Amniotic epithelial cell (primary cell): ENCODE data around the gene ADCY7.
"Not testable (repeated sequence)": the region's sequence is repeated elsewhere in the genome, so short reads cannot be mapped to it uniquely, and the experiment has no call there.

Experiments
- DNase-seq: peaks from one replicate; pipeline ENCODE4 v3.0.0-alpha.2; 2010; ENCODE audit warnings: low read depth

The ADCY7 gene

GRCh38 chr16:50266337-50267091 lies at the start of gene ADCY7:
Gene ADCY7 (plus strand): TSS chr16:50266551. CDS start chr16:50288180, 21,629 bp downstream.
- DNase-seq = peak; percentile 77

DNA sequence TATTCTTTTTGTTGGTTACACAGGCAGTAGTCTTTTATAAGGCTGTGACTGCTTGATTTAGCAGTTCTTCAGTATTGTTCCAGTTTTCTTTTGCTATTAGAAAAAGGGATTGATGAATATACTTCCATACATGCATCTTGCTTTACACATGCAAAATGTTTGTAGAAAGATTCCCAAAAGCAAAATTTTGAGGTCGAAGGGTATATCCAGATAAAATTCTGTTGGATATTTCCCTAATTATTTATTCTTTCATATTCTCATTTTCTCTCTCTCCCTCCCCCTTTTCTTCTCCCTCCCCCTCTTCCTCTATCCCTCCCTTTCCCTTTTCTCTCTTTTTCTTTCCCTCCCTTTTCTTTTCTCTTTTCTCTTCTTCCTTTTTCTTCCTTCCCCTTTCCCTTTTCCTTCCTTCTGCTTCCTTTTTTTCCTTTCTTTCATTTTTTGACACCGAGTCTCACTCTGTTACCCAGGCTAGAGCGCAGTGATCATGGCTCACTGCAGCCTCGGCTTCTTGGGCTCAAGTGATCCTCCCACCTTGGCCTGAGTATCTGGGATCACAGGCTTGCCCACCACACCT lies 46.9 kb upstream of the ADCY7 start:
- DNase-seq = no peak

DNA sequence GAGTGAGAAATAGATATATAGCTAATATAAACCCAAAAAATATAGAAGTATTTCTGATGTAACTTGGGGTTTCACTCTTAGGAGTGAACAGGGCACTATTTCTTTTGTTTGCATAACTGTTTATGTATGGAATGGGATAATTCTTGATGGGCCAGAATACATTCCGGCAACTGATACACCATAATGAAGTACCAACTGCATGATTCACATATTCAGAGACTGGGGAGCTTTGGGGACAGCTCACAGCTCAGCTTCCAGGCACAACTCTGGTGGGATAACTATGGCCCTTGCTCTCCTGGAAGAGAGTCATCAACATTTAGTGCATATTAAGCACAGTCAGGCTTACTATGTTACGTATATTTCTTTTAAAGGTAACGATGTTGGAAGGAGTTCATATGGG lies 42.1 kb upstream of the ADCY7 start:
- no peak for DNase-seq

DNA sequence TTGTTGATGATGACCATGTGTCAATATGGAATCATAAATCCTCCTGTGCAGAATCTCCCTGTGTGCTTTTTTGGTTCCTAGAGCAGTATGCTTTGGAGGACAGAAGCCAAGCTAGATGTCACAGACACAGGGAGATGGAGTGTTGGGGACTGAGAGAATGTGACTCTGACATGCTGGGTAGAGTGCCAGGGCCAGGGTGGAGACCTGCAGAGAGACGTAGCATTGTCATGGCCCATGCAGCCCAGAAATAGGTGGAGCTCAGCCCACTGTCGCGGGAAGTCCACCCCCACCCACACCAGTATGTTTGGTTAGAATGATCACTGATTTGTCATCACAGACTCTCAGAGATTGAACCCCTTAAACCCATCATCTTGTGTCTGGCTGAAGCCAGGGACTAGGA lies 39.2 kb upstream of the ADCY7 start:
- no peak for DNase-seq

- DNase-seq = no peak
These were observed 38.7 kb upstream of the ADCY7 start for GRCh38 chr16:50227665-50228064.

- no peak for DNase-seq
These were observed 37.9 kb upstream of the ADCY7 start for GRCh38 chr16:50228364-50228868.

- no peak for DNase-seq
These were observed 37.1 kb upstream of the ADCY7 start for GRCh38 chr16:50229149-50229726.

DNA sequence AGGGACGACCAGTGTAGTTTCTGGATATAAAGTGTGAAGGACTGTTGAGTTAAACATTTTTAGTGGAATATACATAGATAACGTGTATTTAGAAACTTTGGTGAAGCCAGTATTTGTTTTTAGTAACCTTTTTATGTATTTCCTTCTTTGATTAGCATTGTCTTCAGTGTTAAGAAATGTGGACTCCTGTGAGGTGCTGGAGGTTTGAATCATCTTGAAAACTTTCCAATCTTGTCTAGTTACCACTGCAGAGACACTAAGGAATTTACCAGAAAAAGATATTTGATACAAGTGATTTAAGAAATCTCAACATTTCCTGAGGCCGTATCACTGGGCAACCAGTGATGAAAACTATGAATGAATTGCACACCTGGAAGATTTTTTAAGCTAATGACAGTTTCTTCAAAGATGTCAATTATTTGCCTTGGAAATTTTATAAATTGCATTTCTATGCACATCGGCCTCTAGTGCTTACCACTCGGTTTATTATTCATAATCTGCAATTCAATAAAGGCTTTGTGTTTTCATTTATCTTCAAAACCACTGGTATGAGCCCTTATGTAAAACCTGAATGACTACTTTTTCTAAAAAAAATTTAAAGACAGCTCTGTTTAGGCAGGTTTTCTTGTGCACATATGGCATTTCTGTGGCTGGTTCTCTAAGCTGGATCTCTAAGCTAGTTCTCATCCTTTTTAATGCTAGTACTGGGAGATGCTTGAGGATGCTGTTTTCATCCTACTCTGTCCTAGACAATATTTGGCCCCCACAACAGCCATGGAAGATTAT lies 31.4 kb upstream of the ADCY7 start:
- DNase-seq = peak; percentile 39

DNA sequence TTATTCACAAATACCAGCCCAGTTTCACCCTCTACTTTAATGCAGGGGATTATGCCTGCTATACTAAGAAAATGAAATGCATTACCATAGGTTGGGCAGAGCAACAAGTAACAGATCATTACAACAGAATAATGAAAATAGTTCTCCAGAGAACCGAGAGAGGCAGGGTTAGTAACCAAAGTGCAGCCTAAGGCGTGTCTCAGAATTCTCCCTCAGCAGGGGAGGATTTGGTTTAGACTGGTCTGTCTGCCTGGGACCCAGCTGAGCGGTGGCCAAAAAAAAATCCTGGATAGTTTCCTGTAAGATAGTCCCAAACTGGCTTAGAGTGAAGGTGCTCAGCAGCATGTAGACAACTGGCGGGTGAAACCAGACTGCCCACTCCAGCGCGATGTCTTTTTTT lies 30.8 kb upstream of the ADCY7 start:
- no peak for DNase-seq

DNA sequence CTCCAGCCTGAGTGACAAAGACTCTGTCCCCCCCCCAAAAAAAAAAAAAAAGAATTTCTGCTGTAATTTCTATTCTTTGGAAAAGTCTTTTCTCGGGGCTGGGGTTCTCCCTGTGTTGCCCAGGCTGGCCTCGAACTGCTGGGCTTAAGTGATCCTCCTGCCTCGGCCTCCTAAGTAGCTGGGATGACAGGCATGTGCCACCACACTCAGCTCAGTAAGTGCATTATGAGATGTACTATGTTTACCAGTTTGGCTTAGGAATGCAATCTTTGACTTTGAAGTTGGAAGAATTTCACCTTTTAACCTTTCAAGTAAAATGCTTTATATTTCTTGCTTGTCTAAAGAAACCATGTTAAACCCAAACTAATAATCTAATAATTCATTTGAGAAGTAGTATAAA lies 28.0 kb upstream of the ADCY7 start:
- DNase-seq = no peak

GRCh38 chr16:50238868-50239301 lies 27.5 kb upstream of the ADCY7 start:
- DNase-seq = no peak

DNA sequence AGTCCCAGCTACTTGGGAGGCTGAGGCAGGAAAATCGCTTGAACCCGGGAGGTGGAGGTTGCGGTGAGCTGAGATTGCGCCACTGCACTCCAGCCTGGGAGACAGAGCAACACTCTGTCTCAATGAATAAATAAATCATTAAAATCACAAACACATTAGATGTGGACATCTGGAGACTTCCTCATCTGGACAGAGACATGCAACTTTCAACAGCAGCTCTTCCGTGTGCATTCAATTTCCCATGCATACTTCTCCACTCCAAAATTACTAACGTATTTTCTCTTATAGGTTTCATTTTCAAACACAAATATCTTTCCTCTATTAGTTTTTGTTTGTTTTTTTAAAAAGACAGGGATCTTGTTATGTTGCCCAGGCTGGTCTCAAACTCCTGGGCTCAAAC lies 23.3 kb upstream of the ADCY7 start:
- DNase-seq = not testable (repeated sequence)

DNA sequence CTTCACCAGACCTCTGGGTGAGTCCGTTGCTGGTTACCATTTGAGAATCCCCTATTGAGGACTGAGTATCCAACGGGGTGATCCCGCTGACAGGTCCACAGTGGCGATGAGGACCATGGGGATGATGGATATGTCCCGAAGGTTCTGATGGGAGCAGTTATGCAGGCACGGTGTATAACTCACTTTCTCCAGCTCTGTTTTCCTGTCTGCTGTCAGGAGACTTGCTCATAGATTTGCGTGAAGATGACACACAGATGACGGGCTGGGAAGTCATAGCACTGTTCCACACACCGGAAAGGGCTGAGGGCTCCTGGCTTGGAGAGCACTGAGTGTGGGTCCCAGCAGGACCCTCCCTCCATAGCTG lies 22.2 kb upstream of the ADCY7 start:
- DNase-seq = no peak

GRCh38 chr16:50244504-50245416 lies 21.6 kb upstream of the ADCY7 start:
- DNase-seq = no peak

DNA sequence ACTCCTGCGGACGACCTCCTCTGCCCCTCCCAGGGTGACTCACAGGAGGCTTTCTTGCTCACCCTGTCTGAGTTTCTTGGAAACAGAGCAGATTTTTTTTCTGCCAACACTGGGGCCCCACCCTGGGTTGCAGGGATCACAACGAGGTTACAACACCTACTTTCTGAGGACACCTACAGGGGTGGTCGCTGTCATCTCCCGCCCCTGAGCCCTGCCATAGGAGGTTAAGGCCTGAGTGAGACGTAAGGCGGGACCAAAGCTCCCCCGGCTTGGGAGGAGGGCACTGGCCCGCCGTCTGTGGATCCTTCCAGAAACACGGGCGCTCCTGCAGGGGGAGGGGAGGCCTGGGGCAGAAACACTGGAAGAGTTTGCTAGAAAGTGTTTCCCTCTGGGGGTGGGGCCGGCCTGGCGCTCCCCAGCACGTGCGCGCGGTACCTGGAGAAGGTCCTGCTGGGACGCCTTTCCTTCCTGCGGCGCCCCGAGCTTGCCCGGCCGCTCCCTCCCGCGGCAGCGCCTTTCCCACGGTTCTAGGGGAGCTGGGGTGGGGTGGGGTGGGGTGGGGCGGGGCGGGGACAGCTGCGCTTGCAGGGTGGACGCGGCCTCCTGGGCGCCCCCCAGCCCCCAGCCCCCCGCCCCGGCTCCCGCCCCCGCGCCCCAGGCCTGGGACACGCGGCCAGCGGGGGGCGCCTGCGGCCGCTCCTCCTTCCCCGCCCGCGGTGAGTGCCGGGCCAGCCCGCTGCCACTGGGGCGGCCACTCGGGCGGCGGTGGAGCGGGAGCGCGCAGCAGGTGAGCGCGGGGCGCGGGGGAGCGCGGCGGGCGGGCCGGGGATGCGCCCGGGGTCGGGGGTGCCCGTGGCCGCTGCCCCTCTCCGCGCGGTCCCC lies 20.7 kb upstream of the ADCY7 start:
- DNase-seq = peak; percentile 67

GRCh38 chr16:50246299-50247122 lies 19.8 kb upstream of the ADCY7 start:
- no peak for DNase-seq

GRCh38 chr16:50247123-50247905 lies 19.0 kb upstream of the ADCY7 start:
- no peak for DNase-seq

GRCh38 chr16:50247906-50248608 lies 18.3 kb upstream of the ADCY7 start:
- no peak for DNase-seq
